ENCODE measurements around the gene SLC9A3. TPM values are rescaled to one million over a fixed set of nuclear protein-coding genes. Genes with fewer than 3 reads are reported as not detected.

Gene SLC9A3
- total RNA-seq, 1 experiment from 2014 or later, result 1.8 TPM

GRCh38 chr5:459562-460272, 64.5 kb downstream of the SLC9A3 start:
- no peak for DNase-seq (ENCODE audit: low read depth)
- in situ Hi-C loops (cut with HindIII; ENCODE audit: low pct_unique_long_range_greater_than_20kb, low sequenced_read_pairs), result no loop called here

DNA sequence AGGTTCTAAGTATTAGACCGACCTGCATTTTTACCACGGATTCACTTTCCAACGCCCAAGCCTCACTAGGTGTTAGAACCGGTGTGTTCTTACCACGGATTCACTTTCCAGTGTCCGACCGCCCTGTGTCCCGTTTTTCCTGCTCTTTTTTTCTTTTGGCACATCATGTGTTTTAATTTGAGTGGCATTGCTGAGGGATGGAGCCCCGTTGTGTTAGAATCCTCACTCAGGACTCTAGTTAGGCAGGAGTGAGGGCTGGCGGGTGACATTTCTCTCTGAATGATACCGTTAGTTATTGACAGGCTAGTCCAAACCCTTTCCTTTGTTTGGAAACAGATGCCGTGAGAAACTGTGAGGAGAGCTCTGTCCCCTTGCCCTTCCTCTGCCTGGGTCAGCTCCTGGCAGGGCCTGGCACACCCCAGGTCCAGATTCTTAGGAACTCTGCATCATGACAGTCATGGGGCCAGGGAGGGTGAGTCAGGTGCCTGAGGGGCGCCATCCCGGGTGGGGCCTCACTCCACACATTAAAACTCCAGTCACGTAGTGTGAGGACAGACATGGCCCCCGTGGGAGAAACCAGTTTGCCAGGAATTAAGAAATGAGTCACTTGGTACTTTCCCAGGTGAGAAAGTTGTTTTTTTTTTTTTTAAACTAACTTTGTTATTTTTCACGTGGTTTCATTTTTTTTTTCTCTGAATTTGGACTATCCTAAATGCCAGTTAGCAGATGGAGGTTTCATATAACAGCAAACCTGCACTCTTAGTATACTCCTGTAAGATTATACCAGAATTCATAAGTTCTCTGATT, 65.5 kb downstream of the SLC9A3 start:
- in situ Hi-C loops (cut with HindIII; ENCODE audit: low pct_unique_long_range_greater_than_20kb, low sequenced_read_pairs), result no loop called here
- DNase-seq (ENCODE audit: low read depth), result peak; percentile 58

DNA sequence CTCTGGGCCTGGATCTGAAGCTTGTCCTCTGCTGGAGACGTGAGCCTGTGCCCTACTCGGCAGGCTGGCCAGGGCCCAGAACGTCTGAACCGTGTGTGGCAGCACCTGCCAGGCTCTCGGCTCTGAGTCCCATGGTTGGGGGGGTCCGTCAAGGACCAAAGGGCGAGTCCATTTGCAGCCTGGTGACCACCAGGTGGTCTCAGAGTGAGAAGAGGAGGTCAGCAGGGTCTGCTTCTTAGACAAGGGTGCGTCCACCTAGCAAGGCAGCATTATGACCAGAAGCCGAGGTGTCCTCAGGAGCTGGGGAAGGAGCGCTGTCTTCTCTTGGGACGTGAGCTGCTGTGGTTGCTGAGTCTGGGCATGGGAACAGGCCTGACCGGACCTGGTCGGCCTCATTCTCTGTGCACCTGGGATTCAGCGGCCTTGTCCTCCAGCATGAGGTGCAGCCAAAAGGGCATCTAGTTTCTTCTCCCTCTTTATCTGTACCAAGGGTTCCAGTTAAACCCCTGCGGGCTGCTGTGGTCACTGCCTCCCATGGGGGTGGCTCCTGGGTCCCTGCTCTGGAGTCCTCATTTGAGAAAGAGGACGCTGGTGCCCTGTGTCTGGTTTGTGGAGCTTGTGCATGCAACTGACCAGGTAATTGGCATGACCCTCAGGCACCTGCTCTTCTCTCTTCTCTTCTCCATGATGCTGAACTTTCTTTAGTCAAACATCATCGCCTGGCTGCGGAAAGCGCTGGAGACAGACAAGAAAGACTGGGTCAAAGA, 66.9 kb downstream of the SLC9A3 start:
- DNase-seq (ENCODE audit: low read depth), result no peak
- in situ Hi-C loops (cut with HindIII; ENCODE audit: low pct_unique_long_range_greater_than_20kb, low sequenced_read_pairs), result no loop called here

- no peak for DNase-seq (ENCODE audit: low read depth)
- in situ Hi-C loops (cut with HindIII; ENCODE audit: low pct_unique_long_range_greater_than_20kb, low sequenced_read_pairs), result no loop called here
These were observed 67.7 kb downstream of the SLC9A3 start for GRCh38 chr5:456351-457194.

DNA sequence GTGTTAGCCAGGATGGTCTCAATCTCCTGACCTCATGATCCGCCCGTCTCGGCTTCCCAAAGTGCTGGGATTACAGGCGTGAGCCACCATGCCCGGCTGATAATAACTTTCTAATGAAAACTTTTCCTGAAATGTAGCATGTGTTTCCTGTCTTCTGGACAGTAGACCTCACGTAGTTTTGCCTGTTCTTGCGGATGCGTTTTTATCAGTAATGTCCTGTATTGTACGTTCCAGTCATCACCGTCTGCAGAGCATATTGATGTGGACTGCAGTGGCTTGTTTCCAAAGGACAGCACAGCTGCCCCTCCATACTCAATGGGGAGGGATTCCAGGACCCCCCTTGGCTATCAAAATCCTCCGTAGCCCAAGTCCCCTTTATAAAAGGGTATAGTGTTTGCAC, 68.4 kb downstream of the SLC9A3 start:
- in situ Hi-C loops (cut with HindIII; ENCODE audit: low pct_unique_long_range_greater_than_20kb, low sequenced_read_pairs), result no loop called here
- no peak for DNase-seq (ENCODE audit: low read depth)

DNA sequence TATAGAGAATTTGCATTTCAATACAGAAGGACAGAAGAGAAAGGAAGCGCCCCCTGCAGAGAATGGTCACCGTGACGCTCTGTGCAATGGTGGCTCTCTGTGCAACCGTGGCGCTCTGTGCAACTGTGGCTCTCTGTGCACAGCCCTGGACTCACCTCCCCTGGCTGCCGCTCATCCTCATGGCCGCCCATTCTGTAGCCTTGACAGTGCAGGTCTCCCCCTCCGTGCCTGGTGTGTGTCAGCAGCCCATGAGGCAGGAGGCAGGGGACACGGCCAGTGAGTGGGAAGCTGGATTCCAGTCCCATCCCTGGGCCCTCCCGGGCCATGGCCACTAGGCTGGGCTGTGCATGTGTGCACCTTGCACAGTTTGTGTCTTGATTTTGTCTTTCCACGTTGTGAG, 69.3 kb downstream of the SLC9A3 start:
- DNase-seq (ENCODE audit: low read depth), result no peak
- in situ Hi-C loops (cut with HindIII; ENCODE audit: low pct_unique_long_range_greater_than_20kb, low sequenced_read_pairs), result no loop called here

GRCh38 chr5:453725-454481, 70.3 kb downstream of the SLC9A3 start:
- DNase-seq (ENCODE audit: low read depth), result no peak
- in situ Hi-C loops (cut with HindIII; ENCODE audit: low pct_unique_long_range_greater_than_20kb, low sequenced_read_pairs), result no loop called here

- no peak for DNase-seq (ENCODE audit: low read depth)
- in situ Hi-C loops (cut with HindIII; ENCODE audit: low pct_unique_long_range_greater_than_20kb, low sequenced_read_pairs), result no loop called here
These were observed 71.1 kb downstream of the SLC9A3 start for GRCh38 chr5:452978-453710.

DNA sequence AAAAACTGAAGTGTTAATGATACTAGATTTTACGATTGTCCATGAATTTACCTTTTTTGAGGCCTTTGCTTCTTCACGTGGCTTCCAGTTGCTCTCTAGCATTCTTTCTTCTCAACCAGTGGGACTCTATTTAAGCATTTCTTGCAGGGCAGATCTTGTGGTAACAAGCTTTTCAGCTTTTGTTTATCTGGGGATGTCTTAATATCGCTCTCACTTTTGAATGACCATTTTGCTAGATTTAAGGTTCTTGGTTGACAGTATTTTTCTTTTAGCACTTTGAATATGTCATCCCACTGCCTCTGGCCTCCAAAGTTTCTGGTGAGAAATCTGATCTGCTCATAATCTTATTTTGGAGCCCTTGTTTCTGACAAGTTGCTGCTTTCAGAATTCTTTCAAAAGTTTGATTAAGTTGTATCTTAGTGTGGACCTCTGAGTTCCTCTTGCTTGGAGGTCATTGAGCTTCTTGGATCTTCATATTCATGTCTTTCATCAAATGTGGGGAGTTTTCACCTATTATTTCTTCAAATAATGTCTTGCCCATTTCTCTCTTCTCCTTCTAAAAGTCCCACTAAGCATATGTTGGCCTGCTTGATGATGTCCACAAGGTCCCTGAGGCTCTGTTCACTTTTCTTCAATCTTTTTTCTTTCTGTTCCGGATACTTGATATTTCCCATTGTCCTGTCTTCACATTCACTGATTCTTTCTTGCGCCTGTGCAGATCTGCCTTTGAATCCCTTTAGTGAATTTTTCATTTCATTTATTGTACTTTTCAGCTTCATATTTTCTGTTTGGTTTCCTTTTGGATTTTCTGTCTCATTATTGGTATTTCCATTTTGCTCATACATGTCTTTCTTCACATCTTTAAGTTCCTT, 72.4 kb downstream of the SLC9A3 start:
- in situ Hi-C loops (cut with HindIII; ENCODE audit: low pct_unique_long_range_greater_than_20kb, low sequenced_read_pairs), result no loop called here
- DNase-seq (ENCODE audit: low read depth), result no peak

DNA sequence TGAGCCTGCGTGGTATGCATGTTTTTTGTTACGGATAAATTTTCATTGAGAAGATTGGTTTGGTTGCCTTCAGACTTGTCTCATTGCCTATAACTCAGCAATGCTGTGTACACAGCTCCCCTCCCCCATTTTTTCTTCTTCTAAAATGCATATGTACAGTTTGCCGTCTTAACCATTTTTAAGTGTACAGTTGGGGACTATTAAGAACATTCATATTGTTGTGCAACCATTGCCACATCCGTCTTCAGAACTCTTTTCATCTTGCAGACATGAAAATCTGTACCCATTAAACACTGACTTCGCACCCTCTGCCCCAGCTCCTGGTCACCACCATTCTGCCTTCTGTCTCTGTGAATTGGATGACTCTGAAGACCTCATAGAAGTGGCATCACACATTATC, 75.1 kb downstream of the SLC9A3 start:
- in situ Hi-C loops (cut with HindIII; ENCODE audit: low pct_unique_long_range_greater_than_20kb, low sequenced_read_pairs), result no loop called here
- no peak for DNase-seq (ENCODE audit: low read depth)

DNA sequence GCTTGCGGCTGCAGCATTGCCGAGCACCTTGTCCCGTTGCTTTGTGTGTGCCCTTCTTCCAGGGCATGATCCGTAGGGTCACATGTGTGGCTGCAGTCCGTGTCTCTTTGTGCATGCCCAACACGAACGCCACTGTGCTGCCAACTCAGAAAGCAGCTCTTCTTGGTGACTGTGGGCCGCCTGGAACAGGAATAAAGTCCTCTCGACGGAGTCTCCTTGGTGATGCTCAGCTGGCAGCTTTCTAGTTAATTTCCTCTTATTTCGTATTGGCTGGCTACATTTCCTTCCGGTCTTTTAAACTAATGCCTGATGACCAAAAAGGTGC, 75.5 kb downstream of the SLC9A3 start:
- no peak for DNase-seq (ENCODE audit: low read depth)
- in situ Hi-C loops (cut with HindIII; ENCODE audit: low pct_unique_long_range_greater_than_20kb, low sequenced_read_pairs), result no loop called here

- in situ Hi-C loops (cut with HindIII; ENCODE audit: low pct_unique_long_range_greater_than_20kb, low sequenced_read_pairs), result no loop called here
- DNase-seq (ENCODE audit: low read depth), result no peak
These were observed 76.0 kb downstream of the SLC9A3 start for GRCh38 chr5:448061-448765.

DNA sequence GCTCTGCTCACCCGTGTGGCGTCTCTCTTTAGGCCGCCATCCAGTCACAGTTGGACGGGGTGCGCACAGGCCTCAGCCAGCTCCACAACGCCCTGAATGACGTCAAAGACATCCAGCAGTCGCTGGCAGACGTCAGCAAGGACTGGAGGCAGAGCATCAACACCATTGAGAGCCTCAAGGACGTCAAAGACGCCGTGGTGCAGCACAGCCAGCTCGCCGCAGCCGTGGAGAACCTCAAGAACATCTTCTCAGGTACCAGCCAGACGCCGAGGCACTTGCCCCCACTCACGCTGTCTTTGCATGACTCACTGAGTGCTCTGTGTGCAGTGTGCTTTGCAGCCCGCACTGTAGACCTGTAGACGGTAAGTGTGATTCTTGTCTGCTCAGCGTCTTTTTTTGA, 76.7 kb downstream of the SLC9A3 start:
- DNase-seq (ENCODE audit: low read depth), result no peak
- in situ Hi-C loops (cut with HindIII; ENCODE audit: low pct_unique_long_range_greater_than_20kb, low sequenced_read_pairs), result no loop called here

- no peak for DNase-seq (ENCODE audit: low read depth)
- in situ Hi-C loops (cut with HindIII; ENCODE audit: low pct_unique_long_range_greater_than_20kb, low sequenced_read_pairs), result no loop called here
These were observed 77.4 kb downstream of the SLC9A3 start for GRCh38 chr5:446883-447263.

DNA sequence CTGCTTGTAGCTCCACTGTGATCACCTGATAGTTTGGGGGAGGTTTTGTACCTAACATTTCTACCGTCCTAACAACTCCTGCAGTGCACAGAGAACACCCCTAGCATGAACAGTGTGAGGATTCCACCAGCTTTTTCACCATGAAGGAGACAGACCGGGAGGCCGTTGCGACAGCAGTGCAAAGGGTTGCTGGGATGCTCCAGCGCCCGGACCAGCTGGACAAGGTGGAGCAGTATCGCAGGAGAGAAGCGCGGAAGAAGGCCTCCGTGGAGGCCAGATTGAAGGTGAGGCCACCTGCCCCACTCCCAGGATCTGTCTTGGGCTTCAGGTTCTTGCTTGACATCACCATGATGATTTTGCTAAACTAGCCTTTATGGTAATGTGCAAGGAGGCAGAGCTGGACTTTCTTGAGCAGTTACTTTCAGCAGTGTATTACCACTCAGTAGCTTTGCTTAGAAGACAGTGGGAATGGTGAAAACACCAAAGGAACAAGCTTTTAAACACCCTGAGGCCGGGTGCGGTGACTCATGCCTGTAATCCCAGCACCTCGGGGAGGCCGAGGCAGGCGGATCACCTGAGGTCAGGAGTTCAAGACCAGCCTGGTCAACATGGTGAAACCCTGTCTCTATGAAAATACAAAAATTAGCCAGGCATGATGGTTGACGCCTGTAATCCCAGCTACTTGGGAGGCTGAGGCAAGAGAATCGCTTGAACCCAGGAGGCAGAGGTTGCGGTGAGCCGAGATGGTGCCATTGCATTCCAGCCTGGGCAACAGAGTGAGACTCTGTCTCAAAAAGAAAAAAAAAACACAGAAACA, 78.0 kb downstream of the SLC9A3 start:
- no peak for DNase-seq (ENCODE audit: low read depth)
- in situ Hi-C loops (cut with HindIII; ENCODE audit: low pct_unique_long_range_greater_than_20kb, low sequenced_read_pairs), result no loop called here
